ENCODE data around the gene TMEM131L.
"Not testable (repeated sequence)": the region's sequence is repeated elsewhere in the genome, so short reads cannot be mapped to it uniquely, and the experiment has no call there.

The TMEM131L gene

GRCh38 chr4:153652051-153652784, 186.1 kb downstream of the TMEM131L start:
- Mint-ChIP-seq H3K4me1 (ENCODE audit: low read depth) (peaks cover 29% of the 10 kb centered on the region), H3K4me3 (peak overlapping the region; percentile 65), H3K27me3 (ENCODE audit: low read depth) (peaks cover 13% of the 10 kb centered on the region), H3K9me3 (no peaks in the 10 kb centered on the region), H3K36me3 (ENCODE audit: low read depth) (no peaks in the 10 kb centered on the region), H3K27ac (no peak overlapping the region)
- DNase-seq (ENCODE audit: low spot score): no peak

- no peak for DNase-seq (ENCODE audit: low spot score)
- Mint-ChIP-seq H3K36me3 (ENCODE audit: low read depth) (no peaks in the 10 kb centered on the region), H3K27me3 (ENCODE audit: low read depth) (peaks cover 15% of the 10 kb centered on the region), H3K4me3 (no peak overlapping the region), H3K9me3 (no peaks in the 10 kb centered on the region), H3K27ac (no peak overlapping the region), H3K4me1 (ENCODE audit: low read depth) (peaks cover 19% of the 10 kb centered on the region)
These were observed 188.9 kb downstream of the TMEM131L start for GRCh38 chr4:153655002-153655541.

- peaks cover 18% of the 10 kb centered on the region for H3K4me1 Mint-ChIP-seq (ENCODE audit: low read depth)
- H3K27me3 Mint-ChIP-seq (ENCODE audit: low read depth): peaks cover 15% of the 10 kb centered on the region
- H3K9me3 Mint-ChIP-seq: no peaks in the 10 kb centered on the region
These were observed 189.8 kb downstream of the TMEM131L start for GRCh38 chr4:153655928-153656327.

GRCh38 chr4:153661215-153661822, 195.2 kb downstream of the TMEM131L start:
- H3K9me3 Mint-ChIP-seq: peaks cover 11% of the 10 kb centered on the region
- H3K36me3 Mint-ChIP-seq (ENCODE audit: low read depth): peaks cover 4% of the 10 kb centered on the region
- peaks cover 18% of the 10 kb centered on the region for H3K27me3 Mint-ChIP-seq (ENCODE audit: low read depth)
- H3K27ac Mint-ChIP-seq: no peak overlapping the region
- H3K4me3 Mint-ChIP-seq: no peak overlapping the region
- no peaks in the 10 kb centered on the region for H3K4me1 Mint-ChIP-seq (ENCODE audit: low read depth)
- DNase-seq (ENCODE audit: low spot score): no peak

More at GRCh38 chr4:153655928-153656327, 189.8 kb downstream of the TMEM131L start:
- Mint-ChIP-seq H3K36me3 (ENCODE audit: low read depth) (no peaks in the 10 kb centered on the region), H3K27ac (no peak overlapping the region), H3K4me3 (no peak overlapping the region)
- no peak for DNase-seq (ENCODE audit: low spot score)

- no peak for DNase-seq (ENCODE audit: low spot score)
- no peaks in the 10 kb centered on the region for H3K4me1 Mint-ChIP-seq (ENCODE audit: low read depth)
- H3K36me3 Mint-ChIP-seq (ENCODE audit: low read depth): peaks cover 4% of the 10 kb centered on the region
- peaks cover 11% of the 10 kb centered on the region for H3K9me3 Mint-ChIP-seq
- no peak overlapping the region for H3K4me3 Mint-ChIP-seq
- H3K27me3 Mint-ChIP-seq (ENCODE audit: low read depth): peaks cover 19% of the 10 kb centered on the region
- no peak overlapping the region for H3K27ac Mint-ChIP-seq
These were observed 195.7 kb downstream of the TMEM131L start for GRCh38 chr4:153661908-153662307.

- peaks cover 28% of the 10 kb centered on the region for H3K27me3 Mint-ChIP-seq (ENCODE audit: low read depth)
- peaks cover 4% of the 10 kb centered on the region for H3K36me3 Mint-ChIP-seq (ENCODE audit: low read depth)
- no peak overlapping the region for H3K27ac Mint-ChIP-seq
- no peak for DNase-seq (ENCODE audit: low spot score)
- peaks cover 11% of the 10 kb centered on the region for H3K9me3 Mint-ChIP-seq
- no peak overlapping the region for H3K4me3 Mint-ChIP-seq
- H3K4me1 Mint-ChIP-seq (ENCODE audit: low read depth): no peaks in the 10 kb centered on the region
These were observed 197.5 kb downstream of the TMEM131L start for GRCh38 chr4:153663667-153664066.

- not testable (repeated sequence) for DNase-seq (ENCODE audit: low spot score); H3K4me1 Mint-ChIP-seq (ENCODE audit: low read depth); H3K27ac Mint-ChIP-seq; H3K4me3 Mint-ChIP-seq; H3K36me3 Mint-ChIP-seq (ENCODE audit: low read depth)
- Mint-ChIP-seq H3K27me3 (ENCODE audit: low read depth) (peaks cover 40% of the 10 kb centered on the region), H3K9me3 (peaks cover 11% of the 10 kb centered on the region)
These were observed 200.3 kb downstream of the TMEM131L start for GRCh38 chr4:153666505-153666904.

GRCh38 chr4:153668647-153669046, 202.5 kb downstream of the TMEM131L start:
- Mint-ChIP-seq H3K4me3 (no peak overlapping the region), H3K4me1 (ENCODE audit: low read depth) (peaks cover 5% of the 10 kb centered on the region), H3K9me3 (no peaks in the 10 kb centered on the region), H3K27ac (no peak overlapping the region), H3K27me3 (ENCODE audit: low read depth) (peaks cover 42% of the 10 kb centered on the region), H3K36me3 (ENCODE audit: low read depth) (no peaks in the 10 kb centered on the region)
- no peak for DNase-seq (ENCODE audit: low spot score)

- H3K27me3 Mint-ChIP-seq (ENCODE audit: low read depth): peaks cover 46% of the 10 kb centered on the region
- peaks cover 3% of the 10 kb centered on the region for H3K9me3 Mint-ChIP-seq
- no peak overlapping the region for H3K27ac Mint-ChIP-seq
- peaks cover 5% of the 10 kb centered on the region for H3K4me1 Mint-ChIP-seq (ENCODE audit: low read depth)
- DNase-seq (ENCODE audit: low spot score): no peak
- H3K4me3 Mint-ChIP-seq: no peak overlapping the region
- H3K36me3 Mint-ChIP-seq (ENCODE audit: low read depth): no peaks in the 10 kb centered on the region
These were observed 203.7 kb downstream of the TMEM131L start for GRCh38 chr4:153669838-153670237.

GRCh38 chr4:153676486-153676885, 210.3 kb downstream of the TMEM131L start:
- Mint-ChIP-seq H3K27ac (no peak overlapping the region), H3K4me3 (no peak overlapping the region), H3K27me3 (ENCODE audit: low read depth) (peaks cover 32% of the 10 kb centered on the region), H3K4me1 (ENCODE audit: low read depth) (no peaks in the 10 kb centered on the region), H3K36me3 (ENCODE audit: low read depth) (peaks cover 3% of the 10 kb centered on the region), H3K9me3 (peaks cover 15% of the 10 kb centered on the region)
- DNase-seq (ENCODE audit: low spot score): no peak

GRCh38 chr4:153676984-153677383, 210.8 kb downstream of the TMEM131L start:
- no peak overlapping the region for H3K27ac Mint-ChIP-seq
- H3K4me3 Mint-ChIP-seq: no peak overlapping the region
- peaks cover 15% of the 10 kb centered on the region for H3K9me3 Mint-ChIP-seq
- no peak for DNase-seq (ENCODE audit: low spot score)
- no peaks in the 10 kb centered on the region for H3K4me1 Mint-ChIP-seq (ENCODE audit: low read depth)
- H3K27me3 Mint-ChIP-seq (ENCODE audit: low read depth): peaks cover 34% of the 10 kb centered on the region
- peaks cover 3% of the 10 kb centered on the region for H3K36me3 Mint-ChIP-seq (ENCODE audit: low read depth)

- Mint-ChIP-seq H3K4me3 (no peak overlapping the region), H3K27me3 (ENCODE audit: low read depth) (peaks cover 45% of the 10 kb centered on the region), H3K36me3 (ENCODE audit: low read depth) (peaks cover 3% of the 10 kb centered on the region), H3K4me1 (ENCODE audit: low read depth) (peaks cover 3% of the 10 kb centered on the region), H3K27ac (no peak overlapping the region), H3K9me3 (peaks cover 15% of the 10 kb centered on the region)
- no peak for DNase-seq (ENCODE audit: low spot score)
These were observed 213.3 kb downstream of the TMEM131L start for GRCh38 chr4:153679486-153679885.

GRCh38 chr4:153683763-153684181, 217.6 kb downstream of the TMEM131L start:
- Mint-ChIP-seq H3K9me3 (peaks cover 28% of the 10 kb centered on the region), H3K27ac (no peak overlapping the region), H3K27me3 (ENCODE audit: low read depth) (peaks cover 45% of the 10 kb centered on the region), H3K4me3 (peak overlapping the region; percentile 64), H3K4me1 (ENCODE audit: low read depth) (peaks cover 8% of the 10 kb centered on the region), H3K36me3 (ENCODE audit: low read depth) (peaks cover 12% of the 10 kb centered on the region)
- DNase-seq (ENCODE audit: low spot score): no peak

- Mint-ChIP-seq H3K36me3 (ENCODE audit: low read depth) (peaks cover 17% of the 10 kb centered on the region), H3K4me1 (ENCODE audit: low read depth) (peaks cover 8% of the 10 kb centered on the region), H3K9me3 (peaks cover 34% of the 10 kb centered on the region), H3K27me3 (ENCODE audit: low read depth) (peaks cover 43% of the 10 kb centered on the region), H3K27ac (peak within 1 kb of the TSS; percentile 49), H3K4me3 (peak within 1 kb of the TSS; percentile 84)
- DNase-seq (ENCODE audit: low spot score): peak; percentile 44
These were observed 218.2 kb downstream of the TMEM131L start, which contains the start of gene TLR2 for GRCh38 chr4:153684182-153684970. Gene TLR2, plus strand, starts transcription at chr4:153684280. Its CDS starts 18,628 bp downstream, at chr4:153702908.

All from T-helper 2 cell treated with Interferon-gamma antibody and Interleukin-4, amounts not matched to agents 5 μg/mL and 100 μg/mL, for 36 hours (primary cell).